Stimulated activated CD8-positive, alpha-beta memory T cell treated with anti-CD3 and anti-CD28 coated beads, Interleukin-7, amount 100 ng/mL, for 1 hour (primary cell): Measurements from ENCODE around the gene CFAP141.
A peak's percentile ranks its signal among the peaks of the same experiment; 100 is the strongest.

Source experiments
- DNase-seq, 2 donors: peaks; one replicate each; pipeline ENCODE4 v3.0.0-alpha.2; 2020; ENCODE audit warnings: low read depth in 2 of 2

The CFAP141 gene

DNA sequence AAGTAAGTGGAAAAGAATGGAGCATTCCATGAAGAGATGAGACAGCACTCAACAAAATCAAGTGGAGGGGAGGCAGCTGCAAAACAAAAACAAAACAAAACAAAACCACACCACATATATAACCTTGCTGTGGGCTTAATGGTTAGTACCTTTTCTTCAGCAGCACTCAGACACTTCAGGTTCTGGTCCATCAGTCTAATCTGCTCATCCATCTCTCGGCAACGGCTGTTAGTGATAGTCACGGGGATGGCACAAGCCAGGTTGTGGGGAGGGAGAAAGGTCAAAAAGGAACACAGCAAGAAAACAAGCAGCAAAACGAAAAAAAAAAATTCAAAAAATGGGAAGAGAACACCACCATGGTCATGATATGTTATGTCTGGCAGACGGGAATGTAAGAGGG is 34.3 kb downstream of the CFAP141 start:
- no peak for DNase-seq

GRCh38 chr1:154171223-154171583 is 34.9 kb downstream of the CFAP141 start:
- no peak for DNase-seq

DNA sequence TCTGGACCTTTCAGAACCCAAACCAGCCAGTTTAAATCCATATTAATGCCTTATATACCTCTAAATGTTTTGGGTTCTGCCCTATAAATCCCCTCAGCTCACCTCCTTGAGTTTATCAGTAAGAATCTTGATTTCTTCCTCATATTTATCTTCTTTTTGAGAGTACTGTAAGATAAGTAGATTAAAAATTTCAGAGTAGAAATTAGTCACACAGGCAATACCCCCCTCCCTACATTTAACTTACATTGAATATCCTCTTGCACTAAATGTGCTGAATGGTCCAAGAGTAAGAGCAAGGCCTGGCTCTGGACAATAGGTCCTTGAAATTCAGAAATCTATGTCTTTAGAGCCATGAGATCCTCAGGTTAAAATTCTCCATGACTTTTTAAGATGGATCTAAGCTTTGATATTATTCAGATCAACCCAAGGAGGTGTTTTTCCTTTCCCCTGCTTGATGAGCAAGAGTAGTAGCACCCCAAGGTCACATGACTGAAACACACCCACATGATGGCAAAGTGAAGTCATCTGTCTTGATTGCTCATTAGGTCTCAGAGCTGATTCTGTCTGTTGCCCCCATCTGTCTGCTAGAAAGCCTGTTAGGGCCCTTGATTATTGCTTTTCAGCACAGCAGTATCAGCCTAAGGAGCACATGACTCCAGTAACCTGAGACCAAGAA is 35.4 kb downstream of the CFAP141 start:
- no peak for DNase-seq

DNA sequence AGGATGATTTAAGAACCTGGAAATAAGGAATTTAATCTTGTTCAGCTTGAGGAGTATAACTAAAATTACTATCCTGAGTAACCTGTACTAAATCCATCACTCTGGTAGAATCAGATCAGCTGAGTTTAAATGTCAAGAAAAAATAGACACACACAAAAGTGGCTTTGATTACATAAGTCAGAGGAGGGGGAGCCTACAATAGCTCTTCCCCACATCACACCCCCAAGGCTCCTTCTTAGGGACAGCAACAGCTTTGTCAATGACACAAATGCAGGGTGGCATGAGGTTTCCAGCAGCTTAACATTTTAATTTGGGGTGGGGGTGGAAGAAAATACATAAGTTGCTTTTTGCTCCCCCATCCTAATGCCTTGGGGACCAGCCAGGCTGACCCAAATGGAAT is 38.7 kb downstream of the CFAP141 start:
- DNase-seq: no peak

- DNase-seq: no peak
These were observed 39.9 kb downstream of the CFAP141 start for GRCh38 chr1:154166207-154166606.

- DNase-seq: no peak
These were observed 46.6 kb downstream of the CFAP141 start for GRCh38 chr1:154159554-154159953.

DNA sequence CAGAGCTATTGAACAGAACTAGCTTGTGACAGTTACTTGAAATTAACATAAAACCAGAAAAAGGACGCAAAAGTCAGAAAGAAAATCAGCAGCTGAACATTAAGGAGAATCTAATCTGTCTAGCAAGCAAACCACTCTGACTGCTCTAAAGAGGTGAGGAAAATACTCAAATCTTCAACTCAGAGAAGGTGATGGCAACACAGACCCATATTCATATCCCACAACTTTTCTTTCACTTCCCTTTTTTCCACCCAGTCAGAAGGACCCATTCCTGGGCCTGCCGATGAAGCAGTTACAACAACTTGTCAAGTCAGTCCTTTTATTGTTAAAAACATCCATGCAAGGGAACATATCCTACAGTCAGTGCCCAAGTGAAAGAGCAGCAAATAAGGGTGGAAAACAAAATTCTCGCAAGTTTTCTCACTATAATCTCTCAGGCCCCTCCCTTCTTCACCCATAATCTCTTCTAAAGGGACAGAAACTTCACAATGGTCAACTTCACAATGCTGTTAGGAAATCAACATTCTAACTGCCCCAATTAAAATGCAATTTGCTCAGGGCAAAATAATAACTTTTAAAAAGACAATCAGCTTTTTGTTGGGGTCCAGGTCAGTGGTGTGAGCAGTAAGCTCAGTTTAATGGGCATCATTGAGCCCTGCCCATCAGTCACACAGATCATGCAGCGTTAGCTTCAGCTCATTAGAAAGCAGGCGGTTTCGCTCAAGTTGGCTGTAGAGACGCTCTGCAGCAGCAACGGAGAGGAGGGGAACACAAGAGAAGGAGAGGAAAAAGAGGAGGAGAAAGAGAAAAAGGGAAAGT is 47.6 kb downstream of the CFAP141 start:
- DNase-seq: no peak

DNA sequence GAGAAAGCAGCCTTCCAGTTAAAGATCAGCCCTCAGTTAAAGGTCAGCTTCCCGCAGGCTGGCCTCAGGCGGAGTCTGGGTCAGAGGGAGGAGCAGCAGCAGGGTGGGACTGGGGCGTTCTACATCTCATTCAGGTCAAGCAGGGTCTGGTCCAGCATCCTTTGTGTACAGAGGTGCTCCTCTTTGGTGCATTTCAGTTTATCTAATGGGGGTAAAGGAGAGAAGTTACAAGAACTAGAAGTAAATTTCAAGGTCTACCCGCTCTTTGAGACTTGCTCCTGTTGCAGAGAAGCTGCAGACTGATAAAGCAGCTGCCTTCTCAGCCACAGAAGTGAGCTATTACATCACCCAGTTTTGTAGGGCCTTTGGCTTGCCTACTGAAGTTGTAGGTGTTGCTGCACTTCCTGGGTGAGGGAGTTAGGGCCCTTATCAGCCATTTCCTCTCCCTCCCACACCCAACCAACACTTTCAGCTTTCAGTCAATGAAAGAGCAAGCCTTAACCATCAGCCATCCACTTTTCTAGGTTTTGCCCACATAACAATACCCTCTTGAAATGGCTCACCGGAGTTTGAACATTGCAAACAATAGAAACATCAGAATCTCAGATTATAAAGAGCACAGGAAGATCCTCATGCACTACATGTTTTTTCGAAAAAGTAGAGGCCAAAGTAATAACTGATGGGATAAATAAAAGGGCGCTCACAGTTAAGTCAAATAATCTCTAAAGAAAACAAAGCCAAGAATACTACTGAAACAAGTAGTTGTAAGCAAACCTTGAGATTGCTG is 48.4 kb downstream of the CFAP141 start:
- DNase-seq: peak; percentile 25 to 28

GRCh38 chr1:154155251-154155650 is 50.9 kb downstream of the CFAP141 start:
- DNase-seq: no peak

DNA sequence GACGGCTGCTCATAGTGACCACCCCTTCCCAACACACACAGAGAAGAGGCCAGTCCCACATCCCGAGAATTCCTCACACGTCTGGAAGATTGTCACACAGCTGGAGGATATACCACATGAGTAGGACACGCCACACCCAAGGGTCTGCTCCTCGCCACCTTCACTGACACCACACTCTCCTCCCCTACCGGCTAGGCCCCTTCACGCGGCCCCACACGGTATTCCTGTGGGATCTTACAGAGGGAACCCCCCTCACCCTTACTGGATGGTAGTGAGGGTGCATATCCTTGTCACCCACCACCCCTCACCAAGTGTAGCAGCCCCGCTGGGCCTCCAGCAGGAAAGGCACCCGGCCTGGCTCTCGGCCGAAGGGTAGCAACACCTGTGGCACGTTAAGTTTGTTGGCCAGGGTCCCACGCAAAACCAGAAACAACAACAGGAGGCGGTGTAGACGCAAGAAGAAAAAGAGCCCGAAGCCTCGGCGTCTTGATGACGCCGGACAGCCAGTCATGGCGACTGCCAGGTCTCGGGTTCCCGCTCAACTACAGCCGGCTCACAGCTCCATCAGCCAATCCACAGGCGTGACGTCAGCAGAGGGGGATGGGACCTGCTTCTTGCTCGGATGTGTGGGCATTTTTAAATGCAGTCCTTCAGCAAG is 51.5 kb downstream of the CFAP141 start, which contains the start of gene NUP210L:
Gene NUP210L (minus strand): TSS at position 540 of the 658 bp plus-strand sequence.
- no peak for DNase-seq

GRCh38 chr1:154154053-154154452 is 52.1 kb downstream of the CFAP141 start:
- DNase-seq: no peak

- DNase-seq: no peak
These were observed 54.8 kb downstream of the CFAP141 start for GRCh38 chr1:154151311-154151710.
